ENCODE results near the gene GDF9. TPM values are rescaled to one million over a fixed set of nuclear protein-coding genes. Genes with fewer than 3 reads are reported as not detected.

Gene GDF9
- total and polyA plus RNA-seq, 4 donors = 0.14 to 0.37 (median 0.26) TPM

GRCh38 chr5:132854301-132854700 is 12.0 kb downstream of the GDF9 start:
- WGBS, 2 donors = 41 to 57% methylated on average over 3 of the region's 3 CpGs
- no peak for TF ChIP-seq CTCF (IDR thresholded peaks at IDR 0.05; ENCODE audit: control extremely low read depth, extremely low read depth)
- H3K4me1 ChIP-seq (ENCODE audit: control insufficient read depth in 5 of 5, insufficient read depth in 5 of 5, low read length in 5 of 5) = no peaks in the 10 kb centered on the region
- no peak overlapping the region for H3K4me3 ChIP-seq
- H3K36me3 ChIP-seq (ENCODE audit: control insufficient read depth in 4 of 4, insufficient read depth in 4 of 4, low read length in 4 of 4) = no peaks in the 10 kb centered on the region
- H3K9ac ChIP-seq (ENCODE audit: insufficient read depth in 1 of 2, low read length in 2 of 2) = no peak overlapping the region
- DNase-seq (peak in 1 of 3 donors; percentile 33), ATAC-seq (ENCODE audit: insufficient read depth, low FRiP score) (no peak)
- no peaks in the 10 kb centered on the region for H3K9me3 ChIP-seq (ENCODE audit: control insufficient read depth in 4 of 4, insufficient read depth in 3 of 4, low read length in 3 of 4)
- no peaks in the 10 kb centered on the region for H3K27me3 ChIP-seq (ENCODE audit: control insufficient read depth in 3 of 3, insufficient read depth in 3 of 3, low read length in 2 of 3)
- H3K27ac ChIP-seq (ENCODE audit: low read depth in 1 of 2, low read length in 1 of 2) = no peak overlapping the region

- H3K36me3 ChIP-seq (ENCODE audit: control insufficient read depth in 4 of 4, insufficient read depth in 4 of 4, low read length in 4 of 4) = no peaks in the 10 kb centered on the region
- H3K27me3 ChIP-seq (ENCODE audit: control insufficient read depth in 3 of 3, insufficient read depth in 3 of 3, low read length in 2 of 3) = no peaks in the 10 kb centered on the region
- DNase-seq = no peak
- no peak overlapping the region for H3K9ac ChIP-seq (ENCODE audit: insufficient read depth in 1 of 2, low read length in 2 of 2)
- no peaks in the 10 kb centered on the region for H3K9me3 ChIP-seq (ENCODE audit: control insufficient read depth in 4 of 4, insufficient read depth in 3 of 4, low read length in 3 of 4)
- 5 to 22% methylated on average over 1 of the region's 1 CpG for WGBS, 2 donors
- no peaks in the 10 kb centered on the region for H3K4me1 ChIP-seq (ENCODE audit: control insufficient read depth in 5 of 5, insufficient read depth in 5 of 5, low read length in 5 of 5)
- H3K4me3 ChIP-seq = no peak overlapping the region
- H3K27ac ChIP-seq (ENCODE audit: low read depth in 1 of 2, low read length in 1 of 2) = no peak overlapping the region
- TF ChIP-seq CTCF (IDR thresholded peaks at IDR 0.05; ENCODE audit: control extremely low read depth, extremely low read depth) = no peak
- no peak for ATAC-seq (ENCODE audit: insufficient read depth, low FRiP score)
These were observed 12.5 kb downstream of the GDF9 start for GRCh38 chr5:132853790-132854189.

GRCh38 chr5:132853323-132853722 is 12.9 kb downstream of the GDF9 start:
- Histone ChIP-seq H3K36me3 (ENCODE audit: control insufficient read depth in 4 of 4, insufficient read depth in 4 of 4, low read length in 4 of 4) (no peaks in the 10 kb centered on the region), H3K4me1 (ENCODE audit: control insufficient read depth in 5 of 5, insufficient read depth in 5 of 5, low read length in 5 of 5) (no peaks in the 10 kb centered on the region), H3K9me3 (ENCODE audit: control insufficient read depth in 4 of 4, insufficient read depth in 3 of 4, low read length in 3 of 4) (no peaks in the 10 kb centered on the region), H3K27me3 (ENCODE audit: control insufficient read depth in 3 of 3, insufficient read depth in 3 of 3, low read length in 2 of 3) (no peaks in the 10 kb centered on the region), H3K27ac (ENCODE audit: low read depth in 1 of 2, low read length in 1 of 2) (no peak overlapping the region), H3K4me3 (no peak overlapping the region), H3K9ac (ENCODE audit: insufficient read depth in 1 of 2, low read length in 2 of 2) (no peak overlapping the region)
- WGBS, 2 donors = 73 to 78% methylated on average over 3 of the region's 3 CpGs
- no peak for TF ChIP-seq CTCF (IDR thresholded peaks at IDR 0.05; ENCODE audit: control extremely low read depth, extremely low read depth)
- ATAC-seq (ENCODE audit: insufficient read depth, low FRiP score) (no peak), DNase-seq (no peak)

- no peaks in the 10 kb centered on the region for H3K36me3 ChIP-seq (ENCODE audit: control insufficient read depth in 4 of 4, insufficient read depth in 4 of 4, low read length in 4 of 4)
- no peaks in the 10 kb centered on the region for H3K9me3 ChIP-seq (ENCODE audit: control insufficient read depth in 4 of 4, insufficient read depth in 3 of 4, low read length in 3 of 4)
- H3K27ac ChIP-seq (ENCODE audit: low read depth in 1 of 2, low read length in 1 of 2) = no peak overlapping the region
- no peaks in the 10 kb centered on the region for H3K4me1 ChIP-seq (ENCODE audit: control insufficient read depth in 5 of 5, insufficient read depth in 5 of 5, low read length in 5 of 5)
- H3K4me3 ChIP-seq = no peak overlapping the region
- 77 to 95% methylated on average over 2 of the region's 2 CpGs for WGBS, 2 donors
- no peak for ATAC-seq (ENCODE audit: insufficient read depth, low FRiP score)
- no peak for TF ChIP-seq CTCF (IDR thresholded peaks at IDR 0.05; ENCODE audit: control extremely low read depth, extremely low read depth)
- DNase-seq = no peak
- no peak overlapping the region for H3K9ac ChIP-seq (ENCODE audit: insufficient read depth in 1 of 2, low read length in 2 of 2)
- no peaks in the 10 kb centered on the region for H3K27me3 ChIP-seq (ENCODE audit: control insufficient read depth in 3 of 3, insufficient read depth in 3 of 3, low read length in 2 of 3)
These were observed 16.2 kb downstream of the GDF9 start for GRCh38 chr5:132850066-132850465.

Measured in lung (tissue), 12 donors.